Peyer's patch (tissue), 4 donors: ENCODE data around the gene RAPGEF2. TPM values are rescaled to one million over a fixed set of nuclear protein-coding genes. Genes with fewer than 3 reads are reported as not detected.
A peak's percentile ranks its signal among the peaks of the same experiment; 100 is the strongest.

Source experiments
- DNase-seq, 3 donors: peaks; one replicate each; pipeline ENCODE4 v3.0.0-alpha.2; 2017 to 2019
- H3K27ac ChIP-seq, 4 donors: fragments of 200-600 bp; sonication (generic); one replicate each; pipeline ENCODE4 v1.5.1; 2016 to 2019
- H3K27me3 ChIP-seq, 2 donors: fragments of 200-600 bp; sonication (generic); one replicate each; pipeline ENCODE4 v1.5.1; 2019
- H3K36me3 ChIP-seq, 3 donors: fragments of 200-600 bp; sonication (generic); one replicate each; pipeline ENCODE4 v1.5.1; 2016 to 2019
- H3K4me1 ChIP-seq, 4 donors: fragments of 200-600 bp; sonication (generic); one replicate each; pipeline ENCODE4 v1.5.1; 2016 to 2019
- H3K4me3 ChIP-seq, 4 donors: fragments of 200-600 bp; sonication (generic); 1 replicate in 3 of 4; 2 replicates in 1 of 4; pipeline ENCODE4 v1.5.1; 2016 to 2019; ENCODE audit warnings: mild to moderate bottlenecking in 1 of 4
- H3K9me3 ChIP-seq, 4 donors: fragments of 200-600 bp; sonication (generic); one replicate each; pipeline ENCODE4 v1.5.1; 2016 to 2019; ENCODE audit warnings: mild to moderate bottlenecking in 1 of 4
- POLR2A ChIP-seq, 2 donors: fragments of 450-650 bp; IDR thresholded peaks; one replicate each; pipeline ENCODE4 v1.5.1; 2017; ENCODE audit warnings: antibody characterized with exemption in 2 of 2, mild to moderate bottlenecking in 2 of 2, moderate library complexity in 2 of 2
- total RNA-seq, 4 donors: library from RNA; depleted of rRNA; stranded (reverse); fragments of >200 nt; gene quantifications; one replicate each; pipeline ENCODE4 v1.1.0, GENCODE V29; 2016
- TF ChIP-seq, protein P1 (sequence below), 6 experiments: fragments of 450-650 bp in 4 of 6; fragments of 200-600 bp in 2 of 6; sonication (generic) in 1 of 6; IDR thresholded peaks; one replicate each; pipeline ENCODE4 v1.5.1; 2017 to 2019; ENCODE audit warnings: antibody characterized with exemption in 6 of 6, mild to moderate bottlenecking in 3 of 6, moderate library complexity in 1 of 6

The RAPGEF2 gene, protein sequence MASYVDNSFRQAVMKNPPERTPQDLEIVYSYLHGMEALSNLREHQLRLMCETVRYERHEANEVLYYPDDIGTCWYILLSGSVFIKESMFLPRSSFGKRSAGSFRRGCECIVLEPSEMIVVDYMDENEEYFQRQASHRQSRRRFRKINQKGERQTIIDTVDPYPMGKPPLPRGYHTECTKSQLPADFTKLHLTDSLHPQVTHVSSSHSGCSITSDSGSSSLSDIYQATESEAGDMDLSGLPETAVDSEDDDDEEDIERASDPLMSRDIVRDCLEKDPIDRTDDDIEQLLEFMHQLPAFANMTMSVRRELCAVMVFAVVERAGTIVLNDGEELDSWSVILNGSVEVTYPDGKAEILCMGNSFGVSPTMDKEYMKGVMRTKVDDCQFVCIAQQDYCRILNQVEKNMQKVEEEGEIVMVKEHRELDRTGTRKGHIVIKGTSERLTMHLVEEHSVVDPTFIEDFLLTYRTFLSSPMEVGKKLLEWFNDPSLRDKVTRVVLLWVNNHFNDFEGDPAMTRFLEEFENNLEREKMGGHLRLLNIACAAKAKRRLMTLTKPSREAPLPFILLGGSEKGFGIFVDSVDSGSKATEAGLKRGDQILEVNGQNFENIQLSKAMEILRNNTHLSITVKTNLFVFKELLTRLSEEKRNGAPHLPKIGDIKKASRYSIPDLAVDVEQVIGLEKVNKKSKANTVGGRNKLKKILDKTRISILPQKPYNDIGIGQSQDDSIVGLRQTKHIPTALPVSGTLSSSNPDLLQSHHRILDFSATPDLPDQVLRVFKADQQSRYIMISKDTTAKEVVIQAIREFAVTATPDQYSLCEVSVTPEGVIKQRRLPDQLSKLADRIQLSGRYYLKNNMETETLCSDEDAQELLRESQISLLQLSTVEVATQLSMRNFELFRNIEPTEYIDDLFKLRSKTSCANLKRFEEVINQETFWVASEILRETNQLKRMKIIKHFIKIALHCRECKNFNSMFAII (N-terminal part only)
- total RNA-seq: 10 to 100 TPM; 30.1 to 81.7 (median 41.4) TPM

DNA sequence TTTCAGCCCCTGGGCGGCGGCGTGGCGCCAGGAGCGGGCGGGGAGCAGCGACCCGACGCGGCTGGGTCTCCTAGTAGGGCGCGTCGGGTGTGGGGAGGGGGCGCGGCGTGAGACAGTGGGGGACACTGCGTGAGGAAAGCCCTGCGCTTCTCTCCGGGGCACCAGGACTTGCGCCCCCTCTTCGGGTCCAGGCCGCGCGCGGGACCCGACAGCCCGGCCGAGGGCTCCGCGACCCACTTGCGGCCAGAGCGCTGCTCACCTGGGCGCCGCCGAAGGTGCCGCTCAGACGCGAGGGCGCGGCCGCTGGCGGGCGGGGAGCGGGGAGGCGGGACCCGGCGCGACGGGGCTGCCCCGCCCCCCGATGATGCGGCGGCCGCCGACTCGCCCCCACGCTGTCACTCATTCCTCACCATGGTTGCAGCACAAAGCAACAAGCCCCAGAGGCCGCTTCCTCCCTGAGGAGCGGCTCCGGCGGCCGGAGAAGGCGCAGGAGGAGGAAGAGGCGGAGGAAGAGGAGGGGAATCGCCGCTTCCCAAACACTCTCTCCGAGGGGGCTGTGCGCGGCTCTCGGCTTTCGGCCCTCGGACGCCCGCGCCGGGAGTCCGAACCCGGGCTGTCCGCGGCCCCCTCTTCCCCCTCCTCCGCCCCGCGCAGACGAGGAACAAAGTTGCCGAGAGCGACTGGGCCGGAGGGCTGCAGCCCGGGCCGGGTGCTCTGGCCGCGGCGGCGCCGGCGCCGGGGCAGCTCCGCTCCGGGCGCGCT lies at the start of gene RAPGEF2:
RAPGEF2 (plus strand) TSS at position 458 of the 762 bp plus-strand sequence. CDS start 1,084 bp downstream, outside the sequence.
- Histone ChIP-seq H3K4me1 (peaks cover 0 to 18% (median 4%) of the 10 kb centered on the region in 4 donors), H3K36me3 (no peaks in the 10 kb centered on the region), H3K27ac (peak within 1 kb of the TSS; percentile 88 to 99 (median 94)), H3K9me3 (no peaks in the 10 kb centered on the region), H3K4me3 (peak within 1 kb of the TSS; percentile 84 to 100 (median 96)), H3K27me3 (no peaks in the 10 kb centered on the region)
- peak; percentile 91 to 98 for TF ChIP-seq POLR2A (IDR thresholded peaks at IDR 0.05)
- TF ChIP-seq, protein P1, sequence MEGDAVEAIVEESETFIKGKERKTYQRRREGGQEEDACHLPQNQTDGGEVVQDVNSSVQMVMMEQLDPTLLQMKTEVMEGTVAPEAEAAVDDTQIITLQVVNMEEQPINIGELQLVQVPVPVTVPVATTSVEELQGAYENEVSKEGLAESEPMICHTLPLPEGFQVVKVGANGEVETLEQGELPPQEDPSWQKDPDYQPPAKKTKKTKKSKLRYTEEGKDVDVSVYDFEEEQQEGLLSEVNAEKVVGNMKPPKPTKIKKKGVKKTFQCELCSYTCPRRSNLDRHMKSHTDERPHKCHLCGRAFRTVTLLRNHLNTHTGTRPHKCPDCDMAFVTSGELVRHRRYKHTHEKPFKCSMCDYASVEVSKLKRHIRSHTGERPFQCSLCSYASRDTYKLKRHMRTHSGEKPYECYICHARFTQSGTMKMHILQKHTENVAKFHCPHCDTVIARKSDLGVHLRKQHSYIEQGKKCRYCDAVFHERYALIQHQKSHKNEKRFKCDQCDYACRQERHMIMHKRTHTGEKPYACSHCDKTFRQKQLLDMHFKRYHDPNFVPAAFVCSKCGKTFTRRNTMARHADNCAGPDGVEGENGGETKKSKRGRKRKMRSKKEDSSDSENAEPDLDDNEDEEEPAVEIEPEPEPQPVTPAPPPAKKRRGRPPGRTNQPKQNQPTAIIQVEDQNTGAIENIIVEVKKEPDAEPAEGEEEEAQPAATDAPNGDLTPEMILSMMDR (IDR thresholded peaks at IDR 0.05): peak in 1 of 6 experiments; percentile 2
- peak; percentile 88 to 96 (median 93) for DNase-seq

DNA sequence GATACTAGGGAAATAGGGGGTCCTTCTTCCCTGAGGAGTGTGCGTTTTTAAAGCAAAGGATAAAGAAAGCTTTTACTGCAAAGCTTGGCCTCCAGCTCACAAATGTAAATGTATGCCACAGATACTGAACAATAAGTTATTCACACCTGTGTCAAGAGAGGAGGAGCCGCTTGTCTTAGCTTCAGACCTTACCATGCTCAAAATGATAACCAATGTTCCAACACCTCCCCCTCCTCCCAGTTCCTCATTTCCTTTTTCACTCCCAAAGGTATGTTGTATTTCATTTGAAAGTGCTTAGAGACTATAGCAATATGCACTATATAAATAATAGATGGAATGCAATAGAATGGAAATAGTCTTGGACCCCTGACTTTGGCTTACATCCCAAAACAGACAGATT lies 47.0 kb upstream of the RAPGEF2 start:
- no peak overlapping the region for H3K27ac ChIP-seq
- no peaks in the 10 kb centered on the region for H3K9me3 ChIP-seq
- no peaks in the 10 kb centered on the region for H3K27me3 ChIP-seq
- no peak for DNase-seq
- no peaks in the 10 kb centered on the region for H3K4me1 ChIP-seq
- no peaks in the 10 kb centered on the region for H3K36me3 ChIP-seq
- no peak overlapping the region for H3K4me3 ChIP-seq
- TF ChIP-seq POLR2A (IDR thresholded peaks at IDR 0.05): no peak
- TF ChIP-seq, protein P1 (IDR thresholded peaks at IDR 0.05): no peak

DNA sequence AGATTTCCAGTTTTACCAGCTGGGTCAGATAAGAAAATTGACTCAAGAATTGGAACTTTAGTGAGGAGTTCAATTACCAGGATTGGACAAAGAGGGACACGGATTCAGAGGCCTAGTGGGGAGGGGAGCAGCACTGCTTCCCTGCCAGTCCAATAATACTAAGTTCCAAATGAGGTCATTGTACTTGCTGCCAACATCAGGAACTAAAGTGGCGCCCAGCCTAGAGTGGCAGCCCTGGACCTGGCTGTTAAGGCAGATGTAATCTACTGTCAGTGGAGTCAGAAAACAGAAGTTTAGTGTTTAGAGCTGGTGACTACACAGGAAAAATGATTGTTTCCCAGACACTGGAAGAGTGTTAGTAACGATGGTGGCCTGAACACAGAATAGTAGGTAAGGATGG lies 42.7 kb upstream of the RAPGEF2 start:
- Histone ChIP-seq H3K4me3 (no peak overlapping the region), H3K9me3 (no peaks in the 10 kb centered on the region), H3K27ac (no peak overlapping the region), H3K4me1 (no peaks in the 10 kb centered on the region), H3K36me3 (no peaks in the 10 kb centered on the region), H3K27me3 (no peaks in the 10 kb centered on the region)
- TF ChIP-seq, protein P1 (IDR thresholded peaks at IDR 0.05): no peak
- no peak for TF ChIP-seq POLR2A (IDR thresholded peaks at IDR 0.05)
- no peak for DNase-seq

DNA sequence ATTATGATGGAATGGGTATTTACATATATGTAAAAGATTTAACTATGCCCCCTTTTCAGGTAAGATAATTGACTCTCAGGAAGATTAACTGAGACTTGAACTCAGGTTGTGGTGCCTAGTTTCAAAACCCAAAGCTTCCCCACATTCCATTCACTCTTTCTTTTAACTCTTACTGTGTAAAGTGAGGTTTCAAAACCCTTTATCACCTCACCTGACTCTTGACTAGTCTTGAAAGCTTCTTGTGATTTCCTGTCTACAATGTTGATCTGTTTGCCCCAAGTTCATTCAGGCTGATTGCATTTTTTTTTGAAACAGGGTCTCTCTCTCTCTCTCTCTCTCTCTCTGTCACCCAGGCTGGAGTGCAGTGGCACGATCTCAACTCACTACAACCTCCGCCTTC lies 40.5 kb upstream of the RAPGEF2 start:
- no peak for DNase-seq
- Histone ChIP-seq H3K9me3 (no peaks in the 10 kb centered on the region), H3K27ac (no peak overlapping the region), H3K4me3 (no peak overlapping the region), H3K27me3 (no peaks in the 10 kb centered on the region), H3K36me3 (no peaks in the 10 kb centered on the region), H3K4me1 (no peaks in the 10 kb centered on the region)
- TF ChIP-seq, protein P1 (IDR thresholded peaks at IDR 0.05): no peak
- TF ChIP-seq POLR2A (IDR thresholded peaks at IDR 0.05): no peak
